HG03442 (cell line): Measurements from ENCODE around the gene HNRNPUL1.
"Not testable (repeated sequence)": the region's sequence is repeated elsewhere in the genome, so short reads cannot be mapped to it uniquely, and the experiment has no call there.

ENCODE experiments used
- ATAC-seq: cut with Tn5 transposase; IDR thresholded peaks from one replicate; pipeline ENCODE4 v1.9.1; 2021; ENCODE audit warnings: mild to moderate bottlenecking, moderate library complexity; ENCODE audit not compliant: unreplicated experiment

The HNRNPUL1 gene

DNA sequence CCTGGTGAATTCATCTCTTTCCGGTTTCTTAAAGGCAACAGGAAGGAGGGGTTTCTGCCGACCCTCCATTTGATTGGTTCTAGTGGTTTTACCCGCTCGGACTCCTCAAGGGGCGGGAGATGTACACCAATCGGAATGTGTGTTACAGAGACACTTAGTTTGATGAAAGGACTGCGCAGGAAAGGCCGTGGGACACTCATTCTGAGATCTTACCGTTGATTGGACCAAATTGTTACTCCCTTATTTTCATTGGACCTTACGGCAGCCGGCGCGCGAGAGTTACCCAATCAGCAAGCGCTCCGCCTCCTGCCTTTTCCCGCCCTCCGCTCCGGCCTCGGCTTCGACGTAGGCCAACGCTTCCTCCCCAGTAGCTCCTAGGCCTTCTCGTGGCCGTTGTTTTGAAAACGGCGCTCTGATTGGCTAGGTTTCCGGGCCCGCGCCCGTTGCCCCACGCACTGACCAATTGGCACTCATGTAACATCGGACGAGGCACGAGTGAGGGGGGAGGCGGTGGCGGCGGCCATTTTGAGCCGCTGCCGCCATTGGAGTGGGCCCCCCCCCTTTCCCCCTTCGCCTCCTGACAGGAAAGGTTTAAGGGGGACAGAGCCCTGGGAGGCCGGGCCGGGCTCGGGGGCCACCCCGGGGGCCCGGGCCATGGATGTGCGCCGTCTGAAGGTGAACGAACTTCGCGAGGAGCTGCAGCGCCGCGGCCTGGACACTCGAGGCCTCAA is at the start of gene HNRNPUL1:
Gene HNRNPUL1, plus strand, starts transcription at position 523 of the 731 bp plus-strand sequence. Its CDS starts 132 bp downstream, at position 655.
- peak; percentile 73 for ATAC-seq

GRCh38 chr19:41217741-41218140 is 46.4 kb upstream of the HNRNPUL1 start:
- no peak for ATAC-seq

GRCh38 chr19:41218249-41218614 is 45.9 kb upstream of the HNRNPUL1 start:
- no peak for ATAC-seq

DNA sequence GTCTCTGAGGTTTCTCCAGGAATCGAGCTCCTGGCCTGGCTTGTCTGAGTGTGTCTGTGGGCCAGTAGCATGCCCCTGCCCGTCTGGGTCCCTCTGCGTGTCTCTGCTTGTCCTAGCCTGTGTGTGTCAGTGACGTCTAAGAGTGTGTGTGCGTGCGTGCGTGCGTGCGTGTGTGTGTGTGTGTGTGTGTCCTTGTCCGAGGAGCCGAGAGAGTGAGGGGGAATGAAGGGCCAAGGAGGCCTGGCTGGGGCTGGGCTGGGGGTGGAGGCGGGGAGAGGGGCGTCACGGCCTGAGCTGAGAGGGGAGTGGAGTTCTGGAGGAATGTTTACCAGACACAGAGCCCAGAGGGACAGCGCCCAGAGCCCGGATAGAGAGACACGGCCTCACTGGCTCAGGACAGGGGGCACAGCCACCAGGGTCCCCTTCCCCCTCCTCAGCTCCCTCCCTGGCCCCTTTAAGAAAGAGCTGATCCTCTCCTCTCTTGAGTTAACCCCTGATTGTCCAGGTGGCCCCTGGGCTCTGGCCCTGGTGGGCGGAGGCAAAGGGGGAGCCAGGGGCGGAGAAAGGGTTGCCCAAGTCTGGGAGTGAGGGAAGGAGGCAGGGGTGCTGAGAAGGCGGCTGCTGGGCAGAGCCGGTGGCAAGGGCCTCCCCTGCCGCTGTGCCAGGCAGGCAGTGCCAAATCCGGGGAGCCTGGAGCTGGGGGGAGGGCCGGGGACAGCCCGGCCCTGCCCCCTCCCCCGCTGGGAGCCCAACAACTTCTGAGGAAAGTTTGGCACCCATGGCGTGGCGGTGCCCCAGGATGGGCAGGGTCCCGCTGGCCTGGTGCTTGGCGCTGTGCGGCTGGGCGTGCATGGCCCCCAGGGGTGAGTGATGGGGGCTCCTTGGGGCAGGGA is 45.3 kb upstream of the HNRNPUL1 start, which contains the start of gene AXL:
Gene AXL, plus strand, starts transcription at position 609 of the 893 bp plus-strand sequence. Its CDS starts 170 bp downstream, at position 779.
- no peak for ATAC-seq

- no peak for ATAC-seq
Observed at GRCh38 chr19:41219924-41220567, 44.1 kb upstream of the HNRNPUL1 start.

GRCh38 chr19:41220811-41221210 is 43.4 kb upstream of the HNRNPUL1 start:
- ATAC-seq = no peak

GRCh38 chr19:41221514-41222205 is 42.5 kb upstream of the HNRNPUL1 start:
- ATAC-seq = no peak

DNA sequence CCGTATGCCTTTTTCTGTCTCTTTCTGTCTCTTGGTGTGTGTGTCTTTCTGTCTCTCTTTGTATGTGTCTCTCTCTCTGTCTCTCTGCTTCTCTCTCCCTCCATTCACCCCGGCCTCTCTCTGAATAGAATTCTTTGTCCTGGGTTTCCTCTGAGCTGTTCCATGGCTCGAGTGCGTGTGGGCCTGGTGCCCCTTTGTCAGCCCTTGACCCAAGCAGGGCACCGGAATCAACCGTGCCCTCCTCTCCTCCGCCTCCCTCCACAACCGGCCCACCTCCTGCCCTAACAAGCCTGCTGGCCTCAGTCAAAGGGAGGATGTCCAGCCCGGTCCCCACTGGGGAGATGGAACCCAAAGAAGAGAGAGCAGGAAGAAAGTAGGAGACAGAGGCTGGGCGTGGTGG is 41.9 kb upstream of the HNRNPUL1 start:
- ATAC-seq = no peak

GRCh38 chr19:41223431-41224234 is 40.5 kb upstream of the HNRNPUL1 start:
- no peak for ATAC-seq

- ATAC-seq = no peak
Observed at GRCh38 chr19:41224632-41225031, 39.5 kb upstream of the HNRNPUL1 start.

DNA sequence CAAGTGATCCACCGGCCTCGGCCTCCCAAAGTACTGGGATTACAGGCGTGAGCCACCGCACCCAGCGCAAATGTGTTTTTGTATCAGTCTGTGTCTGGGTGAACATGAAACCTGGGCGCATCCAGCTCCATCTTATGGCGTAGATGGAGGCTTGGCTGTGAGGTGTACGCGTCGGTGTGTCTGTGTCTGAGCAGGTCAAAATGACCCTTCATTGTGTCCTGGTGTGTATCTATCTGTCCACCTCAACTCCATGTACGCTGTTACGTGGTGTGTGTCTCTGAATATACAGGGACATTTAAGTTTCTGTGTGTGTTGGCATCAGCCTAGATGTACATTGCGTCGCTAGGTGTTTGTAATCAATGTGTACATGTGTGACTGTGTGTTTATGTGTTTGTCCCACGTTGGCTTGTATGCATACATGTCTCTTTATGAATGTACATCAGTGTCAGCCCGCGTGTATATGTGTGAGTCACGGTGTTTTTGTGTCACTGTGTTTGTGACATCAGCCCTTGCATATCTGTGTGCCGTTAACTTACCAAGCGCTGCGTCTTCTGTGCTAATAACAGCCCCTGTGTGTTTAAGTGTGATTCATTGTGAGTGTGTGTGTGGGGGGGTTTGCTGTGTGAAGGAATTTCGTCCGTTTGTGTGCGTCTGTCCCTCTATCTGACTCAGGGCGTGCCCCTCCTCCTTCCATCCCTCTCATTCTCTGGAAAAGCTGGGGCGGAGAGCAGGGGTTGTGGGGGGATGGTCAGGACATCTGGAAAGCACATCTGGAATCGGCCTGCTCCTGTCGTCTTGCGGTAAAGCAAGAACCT is 38.7 kb upstream of the HNRNPUL1 start:
- no peak for ATAC-seq

DNA sequence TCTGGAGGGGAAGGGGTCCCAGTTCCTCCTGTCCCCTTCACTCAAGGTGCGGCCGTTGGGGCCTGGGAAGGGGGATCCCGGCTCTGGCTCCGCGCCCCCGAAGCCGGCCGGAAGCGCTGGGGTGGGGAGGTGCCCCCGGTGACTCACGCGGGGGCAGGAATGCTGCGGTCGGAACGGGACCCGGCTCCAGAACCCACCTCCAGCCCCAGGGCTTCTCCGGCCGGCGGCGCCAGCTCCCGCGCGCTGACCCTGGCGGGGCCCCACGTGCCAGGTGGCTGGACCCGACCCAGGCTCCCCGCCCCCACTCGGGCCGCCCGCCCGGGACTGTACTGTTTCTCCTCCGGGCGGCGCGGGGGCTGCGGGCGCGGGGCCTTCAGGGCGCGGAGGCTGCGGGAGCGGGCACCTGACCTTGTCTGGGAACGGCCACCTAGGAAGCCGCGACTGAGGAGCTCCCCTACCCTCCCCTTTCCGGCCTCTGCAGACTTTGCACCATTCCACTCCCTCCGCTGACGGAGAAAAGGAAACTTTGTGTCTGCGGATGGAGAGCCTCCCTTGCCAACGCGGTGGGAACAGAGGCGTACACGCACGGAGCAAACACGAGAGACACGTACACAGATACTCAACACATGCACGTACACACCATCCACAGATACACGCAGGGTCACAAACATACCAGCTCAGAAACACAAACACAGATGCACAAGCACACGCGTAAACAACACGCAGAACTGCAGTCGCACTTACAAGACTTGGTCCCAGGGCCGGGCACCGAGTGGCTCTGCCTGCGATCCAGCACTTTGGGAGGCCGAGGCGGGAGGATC is 37.9 kb upstream of the HNRNPUL1 start:
- ATAC-seq = no peak

DNA sequence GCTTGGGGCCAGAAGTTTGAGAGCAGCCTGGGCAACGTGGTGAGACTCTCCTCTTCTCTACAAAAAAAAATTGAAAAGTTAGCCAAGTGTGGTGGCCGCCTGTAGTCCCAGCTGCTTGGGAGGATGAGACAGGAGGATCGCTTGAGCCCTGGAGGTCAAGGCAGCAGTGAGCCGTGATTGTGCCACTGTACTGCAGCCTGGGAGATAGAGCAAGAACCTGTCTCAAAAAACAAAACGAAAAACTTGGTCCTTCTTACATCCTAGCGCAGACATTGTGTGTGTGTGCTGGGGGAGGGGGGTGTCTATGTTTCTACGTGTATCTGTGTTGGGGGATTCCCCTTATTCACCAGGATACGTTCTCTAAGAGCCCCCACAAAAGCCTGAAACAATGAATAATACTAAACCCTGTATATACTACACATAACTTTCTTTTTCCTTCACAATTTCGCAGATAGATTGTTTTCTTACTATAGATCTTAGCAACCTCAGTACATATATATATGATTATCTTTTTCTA is 37.2 kb upstream of the HNRNPUL1 start:
- no peak for ATAC-seq

DNA sequence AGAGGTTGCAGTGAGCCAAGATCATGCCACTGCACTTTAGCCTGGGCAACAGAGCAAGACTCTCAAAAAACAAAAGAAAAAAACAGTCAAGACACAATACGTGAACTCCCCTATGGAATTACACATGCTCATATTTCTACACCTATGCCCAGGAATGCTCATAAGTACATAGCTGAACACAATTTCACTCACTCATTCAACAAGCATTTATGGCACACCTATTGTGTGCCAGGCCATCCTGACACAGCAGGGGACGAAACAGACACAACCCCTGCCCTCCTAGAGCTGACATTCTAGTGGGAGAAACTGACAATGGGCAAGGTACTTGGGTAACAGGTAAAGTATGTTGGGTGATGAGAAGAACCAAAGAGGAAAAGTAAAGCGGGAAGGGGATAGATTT is 35.7 kb upstream of the HNRNPUL1 start:
- no peak for ATAC-seq

GRCh38 chr19:41229338-41229737 is 34.8 kb upstream of the HNRNPUL1 start:
- not testable (repeated sequence) for ATAC-seq

GRCh38 chr19:41230067-41230857 is 33.9 kb upstream of the HNRNPUL1 start:
- ATAC-seq = no peak

DNA sequence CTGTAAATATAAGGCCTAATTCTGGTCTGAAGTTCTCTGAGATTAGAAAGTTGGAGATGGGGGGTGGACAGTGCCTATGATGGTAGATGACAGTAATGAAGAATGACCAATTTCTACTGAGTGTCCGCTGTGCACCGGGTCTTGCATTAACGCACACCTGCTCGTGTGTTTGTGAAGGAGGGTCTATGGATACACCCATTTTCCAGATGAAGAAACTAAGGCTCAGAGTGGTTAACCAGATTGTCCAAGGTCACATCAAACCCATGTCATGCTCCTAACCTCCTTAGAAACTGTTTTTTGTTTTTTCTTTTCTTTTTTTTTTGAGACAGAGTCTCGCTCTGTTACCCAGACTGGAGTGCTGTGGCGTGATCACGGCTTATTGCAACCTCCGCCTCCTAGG is 31.5 kb upstream of the HNRNPUL1 start:
- no peak for ATAC-seq
